KG1 (cell line): ENCODE data around the gene PYY.
"Not testable (repeated sequence)": the region's sequence is repeated elsewhere in the genome, so short reads cannot be mapped to it uniquely, and the experiment has no call there.

Source experiments
- DNase-seq: peaks from one replicate; lab custom pipeline; 2025; lab: John Stamatoyannopoulos, UW

Gene PYY

GRCh38 chr17:43953746-43954145 is at the start of gene PYY:
Gene PYY (minus strand): TSS chr17:43953940. CDS start chr17:43953483, 457 bp downstream.
- DNase-seq = no peak

- no peak for DNase-seq
Observed at GRCh38 chr17:44002141-44002848, 48.6 kb upstream of the PYY start.

GRCh38 chr17:44001461-44001920 is 47.8 kb upstream of the PYY start:
- DNase-seq = no peak

- DNase-seq = no peak
Observed at GRCh38 chr17:44000871-44001460, 47.2 kb upstream of the PYY start.

- no peak for DNase-seq
Observed at GRCh38 chr17:44000141-44000860, 46.6 kb upstream of the PYY start.

GRCh38 chr17:43999024-43999423 is 45.3 kb upstream of the PYY start:
- DNase-seq = no peak

- DNase-seq = no peak
Observed at GRCh38 chr17:43998552-43998951, 44.8 kb upstream of the PYY start.

GRCh38 chr17:43997180-43997579 is 43.4 kb upstream of the PYY start:
- DNase-seq = not testable (repeated sequence)

GRCh38 chr17:43995150-43995471 is 41.4 kb upstream of the PYY start:
- no peak for DNase-seq

GRCh38 chr17:43994272-43995149 is 40.8 kb upstream of the PYY start:
- peak; percentile 22 for DNase-seq

GRCh38 chr17:43992641-43993040 is 38.9 kb upstream of the PYY start:
- no peak for DNase-seq

- DNase-seq = no peak
Observed at GRCh38 chr17:43988301-43988700, 34.6 kb upstream of the PYY start.

- DNase-seq = no peak
Observed at GRCh38 chr17:43987131-43988021, 33.6 kb upstream of the PYY start.

GRCh38 chr17:43986225-43986981 is 32.7 kb upstream of the PYY start:
- DNase-seq = no peak

GRCh38 chr17:43984521-43984920 is 30.8 kb upstream of the PYY start:
- DNase-seq = no peak

GRCh38 chr17:43983515-43984411 is 30.0 kb upstream of the PYY start:
- no peak for DNase-seq

- DNase-seq = no peak
Observed at GRCh38 chr17:43983196-43983514, 29.4 kb upstream of the PYY start.

- no peak for DNase-seq
Observed at GRCh38 chr17:43982171-43982570, 28.4 kb upstream of the PYY start.

- DNase-seq = no peak
Observed at GRCh38 chr17:43979671-43980070, 25.9 kb upstream of the PYY start.

GRCh38 chr17:43979011-43979410 is 25.3 kb upstream of the PYY start:
- DNase-seq = no peak
